Bronchial epithelial cell (primary cell): ENCODE data around the gene FBXO39. TPM values are rescaled to one million over a fixed set of nuclear protein-coding genes. Genes with fewer than 3 reads are reported as not detected.

Source experiments
- DNase-seq: peaks from one replicate; pipeline ENCODE4 v3.0.0-alpha.2; 2010; ENCODE audit warnings: low read depth
- FAIRE-seq: peaks from 2 replicates; lab custom pipeline; 2011; peaks lifted over from hg19 to GRCh38; lab: Jason Lieb, UNC
- H3K27me3 ChIP-seq: 2 replicates; pipeline ENCODE4 v1.5.1; 2011; ENCODE audit warnings: low read length; ENCODE audit not compliant: control insufficient read depth, insufficient read depth
- H3K36me3 ChIP-seq: 2 replicates; pipeline ENCODE4 v1.5.1; 2011; ENCODE audit warnings: low read length; ENCODE audit not compliant: control insufficient read depth, insufficient read depth
- H3K4me3 ChIP-seq: 2 replicates; pipeline ENCODE4 v1.5.1; 2011; ENCODE audit warnings: mild to moderate bottlenecking, low read depth, low read length, control low read depth
- total RNA-seq: library from RNA; depleted of rRNA; stranded (reverse); fragments of >200 nt; gene quantifications from 2 replicates; pipeline ENCODE4 v1.2.1, GENCODE V29; 2014
- TF ChIP-seq, protein P1 (sequence below): IDR thresholded peaks from 2 replicates; pipeline ENCODE4 v1.5.1; 2011; ENCODE audit warnings: mild to moderate bottlenecking, moderate library complexity, low read length, control low read depth, inconsistent platforms; ENCODE audit not compliant: insufficient read depth, severe bottlenecking

The FBXO39 gene
- total RNA-seq, 1 donor from 2014 or later: not detected

DNA sequence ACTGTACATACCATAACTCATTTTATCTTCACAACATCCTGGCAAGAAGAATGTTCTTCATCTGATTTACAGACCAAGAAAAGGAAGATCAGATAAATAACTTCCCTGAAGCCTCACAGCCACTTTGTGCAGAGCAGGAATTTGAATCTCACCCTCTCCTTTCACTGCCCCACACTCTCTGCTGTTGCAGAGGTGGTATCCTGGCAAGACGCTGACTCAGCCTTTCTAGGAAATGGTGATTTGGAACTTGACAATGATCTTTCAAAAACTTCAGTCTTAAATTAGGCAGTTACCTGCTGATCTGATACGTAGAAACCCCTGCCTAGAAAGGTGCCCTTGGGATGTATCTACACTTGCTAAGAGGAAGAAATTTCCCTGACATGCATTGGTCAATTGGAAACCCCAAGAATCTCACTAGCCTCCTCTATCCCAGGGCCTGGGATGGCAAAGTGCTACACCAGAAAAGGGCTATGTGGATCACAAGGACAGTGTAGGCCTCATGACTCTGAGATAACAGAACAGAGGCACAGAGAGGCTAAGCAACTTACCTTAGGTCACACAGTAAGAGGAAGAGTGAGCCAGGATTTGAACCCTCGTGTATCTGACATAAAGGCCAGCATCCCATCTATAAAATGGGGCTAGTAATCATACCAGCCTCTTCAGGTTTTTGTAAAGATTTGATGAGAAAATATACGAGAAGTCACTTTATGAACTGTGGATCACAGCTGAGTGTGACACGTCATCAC is 17.9 kb downstream of the FBXO39 start:
- TF ChIP-seq, protein P1, sequence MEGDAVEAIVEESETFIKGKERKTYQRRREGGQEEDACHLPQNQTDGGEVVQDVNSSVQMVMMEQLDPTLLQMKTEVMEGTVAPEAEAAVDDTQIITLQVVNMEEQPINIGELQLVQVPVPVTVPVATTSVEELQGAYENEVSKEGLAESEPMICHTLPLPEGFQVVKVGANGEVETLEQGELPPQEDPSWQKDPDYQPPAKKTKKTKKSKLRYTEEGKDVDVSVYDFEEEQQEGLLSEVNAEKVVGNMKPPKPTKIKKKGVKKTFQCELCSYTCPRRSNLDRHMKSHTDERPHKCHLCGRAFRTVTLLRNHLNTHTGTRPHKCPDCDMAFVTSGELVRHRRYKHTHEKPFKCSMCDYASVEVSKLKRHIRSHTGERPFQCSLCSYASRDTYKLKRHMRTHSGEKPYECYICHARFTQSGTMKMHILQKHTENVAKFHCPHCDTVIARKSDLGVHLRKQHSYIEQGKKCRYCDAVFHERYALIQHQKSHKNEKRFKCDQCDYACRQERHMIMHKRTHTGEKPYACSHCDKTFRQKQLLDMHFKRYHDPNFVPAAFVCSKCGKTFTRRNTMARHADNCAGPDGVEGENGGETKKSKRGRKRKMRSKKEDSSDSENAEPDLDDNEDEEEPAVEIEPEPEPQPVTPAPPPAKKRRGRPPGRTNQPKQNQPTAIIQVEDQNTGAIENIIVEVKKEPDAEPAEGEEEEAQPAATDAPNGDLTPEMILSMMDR: no peak
- H3K4me3 ChIP-seq: no peak overlapping the region
- peaks cover 3% of the 10 kb centered on the region for H3K27me3 ChIP-seq
- DNase-seq (no peak), FAIRE-seq (no peak)
- H3K36me3 ChIP-seq: no peaks in the 10 kb centered on the region

DNA sequence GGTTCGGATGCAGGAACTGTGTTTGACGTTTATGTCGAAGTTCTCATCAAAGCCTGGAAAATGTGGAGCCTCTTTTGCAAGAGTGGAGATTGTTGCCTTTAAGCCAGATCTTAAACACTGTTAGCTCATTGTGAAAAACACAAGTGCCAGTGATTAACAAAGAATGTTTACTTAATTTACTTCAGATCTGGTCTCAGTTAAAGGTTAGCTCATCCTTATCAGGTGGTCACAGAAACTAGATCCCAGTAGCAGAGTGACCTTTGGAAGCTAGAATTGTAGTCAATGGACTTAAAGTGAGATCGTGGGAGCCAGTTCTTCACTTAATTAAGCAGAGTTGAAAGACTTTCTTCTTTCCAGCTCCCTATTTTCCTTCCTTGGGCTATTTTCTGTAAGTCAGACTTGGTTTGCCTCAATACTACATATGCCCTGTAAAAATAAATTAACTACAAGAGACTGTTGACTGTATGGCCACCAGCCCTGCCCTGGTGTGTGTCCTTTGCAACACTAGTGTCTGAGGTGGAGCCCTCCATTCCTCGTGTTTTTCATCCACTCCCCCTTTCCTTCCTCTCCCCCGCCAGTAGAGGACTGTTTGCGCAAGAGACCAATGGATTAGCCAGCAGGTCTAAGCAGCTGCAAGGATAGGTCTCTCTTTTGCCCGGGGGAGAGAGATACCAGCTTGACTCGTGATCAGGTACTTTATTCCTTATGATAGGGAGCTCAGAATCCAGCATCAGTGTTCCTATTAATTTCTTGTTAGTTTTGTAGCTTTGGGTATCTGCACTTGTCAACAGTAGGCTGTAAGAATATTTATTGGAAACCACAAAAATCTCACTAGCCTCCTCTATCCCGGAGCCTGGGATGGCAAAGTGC is 20.2 kb downstream of the FBXO39 start:
- DNase-seq: peak; percentile 59

DNA sequence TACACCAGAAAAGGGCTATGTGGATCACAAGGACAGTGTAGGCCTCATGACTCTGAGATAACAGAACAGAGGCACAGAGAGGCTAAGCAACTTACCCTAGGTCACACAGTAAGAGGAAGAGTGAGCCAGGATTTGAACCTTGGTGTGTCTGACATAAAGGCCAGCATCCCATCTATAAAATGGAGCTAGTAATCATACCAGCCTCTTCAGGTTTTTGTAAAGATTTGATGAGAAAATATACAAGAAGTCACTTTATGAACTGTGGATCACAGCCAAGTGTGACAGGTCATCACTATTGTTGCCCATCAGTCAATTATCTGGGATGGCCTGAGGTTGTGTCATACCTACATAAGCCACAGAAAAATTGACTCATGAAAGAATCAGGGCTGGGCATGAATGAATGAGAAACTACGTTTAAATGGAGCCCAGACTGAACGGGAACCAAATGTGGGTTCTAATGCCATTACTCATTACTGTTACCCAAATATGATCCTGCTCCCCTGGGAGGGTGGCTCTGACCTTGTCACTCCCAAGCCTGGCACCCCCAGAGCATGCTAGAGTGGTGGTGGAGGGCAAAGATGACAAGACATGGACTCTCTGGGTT is 21.0 kb downstream of the FBXO39 start:
- no peaks in the 10 kb centered on the region for H3K36me3 ChIP-seq
- TF ChIP-seq, protein P1: no peak
- peak; percentile 99 for FAIRE-seq
- H3K4me3 ChIP-seq: no peak overlapping the region
- H3K27me3 ChIP-seq: peaks cover 2% of the 10 kb centered on the region
- peak; percentile 96 for DNase-seq

More for the DNA sequence above, 20.2 kb downstream of the FBXO39 start:
- TF ChIP-seq, protein P1: no peak
- Histone ChIP-seq H3K4me3 (no peak overlapping the region), H3K36me3 (no peaks in the 10 kb centered on the region), H3K27me3 (peaks cover 2% of the 10 kb centered on the region)
- peak; percentile 28 for FAIRE-seq

DNA sequence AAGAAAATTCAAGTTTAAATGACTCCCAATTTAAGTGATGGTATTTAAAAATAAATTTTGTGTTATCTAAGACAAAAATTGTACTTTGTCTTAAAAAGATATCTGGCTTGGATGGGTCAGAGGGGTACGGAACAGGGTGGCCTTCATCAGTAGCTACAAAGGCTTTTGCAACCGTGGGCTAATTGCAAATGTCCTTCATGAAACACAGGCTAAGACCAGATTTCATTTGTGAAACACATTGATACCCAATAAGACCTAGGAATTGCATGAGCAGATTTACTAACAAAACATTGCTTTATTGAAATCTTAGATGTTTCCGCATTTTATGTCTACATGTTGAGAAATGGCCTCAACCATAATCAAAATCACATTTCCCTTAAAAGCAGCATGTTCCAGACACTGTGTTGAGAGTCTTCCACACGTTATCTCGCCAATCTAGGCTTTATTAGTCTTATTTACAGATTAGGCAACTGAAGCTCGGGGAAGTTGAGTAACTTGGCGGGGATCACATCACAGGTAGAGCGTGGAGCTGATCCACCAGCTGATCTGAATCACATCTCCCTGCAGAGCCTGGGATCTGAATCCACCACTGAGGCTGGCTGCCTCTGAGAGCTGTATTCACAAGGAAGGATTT is 21.8 kb downstream of the FBXO39 start:
- DNase-seq (peak; percentile 77), FAIRE-seq (no peak)
- no peaks in the 10 kb centered on the region for H3K36me3 ChIP-seq
- peaks cover 2% of the 10 kb centered on the region for H3K27me3 ChIP-seq
- TF ChIP-seq, protein P1: no peak
- no peak overlapping the region for H3K4me3 ChIP-seq

DNA sequence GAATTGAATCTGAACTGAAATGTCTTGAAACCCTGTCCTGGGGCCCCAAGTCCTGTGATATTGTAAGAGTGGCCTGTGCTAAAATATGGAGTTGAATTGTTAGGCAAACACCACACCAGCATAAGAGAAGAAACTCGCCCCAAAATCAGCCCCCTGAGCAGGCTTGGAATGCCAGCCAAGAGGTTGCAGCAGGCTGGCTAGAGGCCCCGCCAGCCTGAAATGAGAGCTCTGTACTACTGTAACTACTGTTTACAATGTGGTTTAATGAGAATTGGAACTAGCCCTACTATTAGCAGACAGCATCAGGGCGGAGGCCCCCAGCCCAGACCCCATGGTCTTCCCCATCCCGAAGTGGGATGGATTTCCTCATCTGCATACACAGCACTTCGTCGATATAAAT is 23.7 kb downstream of the FBXO39 start:
- no peak for DNase-seq
- Histone ChIP-seq H3K4me3 (no peak overlapping the region), H3K27me3 (peaks cover 2% of the 10 kb centered on the region), H3K36me3 (no peaks in the 10 kb centered on the region)
- TF ChIP-seq, protein P1: no peak
- FAIRE-seq: no peak
